Peyer's patch (tissue), 4 donors: ENCODE results near the gene P2RY6. TPM values are rescaled to one million over a fixed set of nuclear protein-coding genes. Genes with fewer than 3 reads are reported as not detected.
A peak's percentile ranks its signal among the peaks of the same experiment; 100 is the strongest.

Experiments
- DNase-seq, 3 donors: peaks; one replicate each; pipeline ENCODE4 v3.0.0-alpha.2; 2017 to 2019
- H3K27ac ChIP-seq, 4 donors: fragments of 200-600 bp; sonication (generic); one replicate each; pipeline ENCODE4 v1.5.1; 2016 to 2019
- H3K27me3 ChIP-seq, 2 donors: fragments of 200-600 bp; sonication (generic); one replicate each; pipeline ENCODE4 v1.5.1; 2019
- H3K36me3 ChIP-seq, 3 donors: fragments of 200-600 bp; sonication (generic); one replicate each; pipeline ENCODE4 v1.5.1; 2016 to 2019
- H3K4me1 ChIP-seq, 4 donors: fragments of 200-600 bp; sonication (generic); one replicate each; pipeline ENCODE4 v1.5.1; 2016 to 2019
- H3K4me3 ChIP-seq, 4 donors: fragments of 200-600 bp; sonication (generic); 1 replicate in 3 of 4; 2 replicates in 1 of 4; pipeline ENCODE4 v1.5.1; 2016 to 2019; ENCODE audit warnings: mild to moderate bottlenecking in 1 of 4
- H3K9me3 ChIP-seq, 4 donors: fragments of 200-600 bp; sonication (generic); one replicate each; pipeline ENCODE4 v1.5.1; 2016 to 2019; ENCODE audit warnings: mild to moderate bottlenecking in 1 of 4
- CTCF ChIP-seq, 6 experiments: fragments of 450-650 bp in 4 of 6; fragments of 200-600 bp in 2 of 6; sonication (generic) in 1 of 6; IDR thresholded peaks; one replicate each; pipeline ENCODE4 v1.5.1; 2017 to 2019; ENCODE audit warnings: antibody characterized with exemption in 6 of 6, mild to moderate bottlenecking in 3 of 6, moderate library complexity in 1 of 6
- POLR2A ChIP-seq, 2 donors: fragments of 450-650 bp; IDR thresholded peaks; one replicate each; pipeline ENCODE4 v1.5.1; 2017; ENCODE audit warnings: antibody characterized with exemption in 2 of 2, mild to moderate bottlenecking in 2 of 2, moderate library complexity in 2 of 2
- total RNA-seq, 4 donors: library from RNA; depleted of rRNA; stranded (reverse); fragments of >200 nt; gene quantifications; one replicate each; pipeline ENCODE4 v1.1.0, GENCODE V29; 2016

The P2RY6 gene
- total RNA-seq, 4 donors from 2014 or later, result 1.5 to 6.6 (median 2.3) TPM; not detected in 1

- Histone ChIP-seq H3K9me3 (no peaks in the 10 kb centered on the region), H3K36me3 (no peaks in the 10 kb centered on the region), H3K27ac (peak overlapping the region in 1 of 4 donors; percentile 3), H3K27me3 (no peaks in the 10 kb centered on the region), H3K4me1 (no peaks in the 10 kb centered on the region), H3K4me3 (no peak overlapping the region)
- DNase-seq, result no peak
- TF ChIP-seq CTCF (IDR thresholded peaks at IDR 0.05), result no peak
- no peak for TF ChIP-seq POLR2A (IDR thresholded peaks at IDR 0.05)
Observed at GRCh38 chr11:73281201-73281741, 9.1 kb downstream of the P2RY6 start.

GRCh38 chr11:73281796-73282660 is 9.9 kb downstream of the P2RY6 start:
- H3K36me3 ChIP-seq, result no peaks in the 10 kb centered on the region
- H3K27me3 ChIP-seq, result no peaks in the 10 kb centered on the region
- peak overlapping the region in 1 of 4 donors; percentile 3 for H3K27ac ChIP-seq
- H3K4me1 ChIP-seq, result no peaks in the 10 kb centered on the region
- TF ChIP-seq CTCF (IDR thresholded peaks at IDR 0.05) (no peak), POLR2A (IDR thresholded peaks at IDR 0.05) (no peak)
- DNase-seq, result no peak
- H3K4me3 ChIP-seq, result no peak overlapping the region
- no peaks in the 10 kb centered on the region for H3K9me3 ChIP-seq

- H3K27ac ChIP-seq, result peak overlapping the region in 1 of 4 donors; percentile 19
- no peak overlapping the region for H3K4me3 ChIP-seq
- no peak for DNase-seq
- TF ChIP-seq POLR2A (IDR thresholded peaks at IDR 0.05) (no peak), CTCF (IDR thresholded peaks at IDR 0.05) (no peak)
- no peaks in the 10 kb centered on the region for H3K9me3 ChIP-seq
- H3K4me1 ChIP-seq, result peaks cover 0 to 5% (median under 1%) of the 10 kb centered on the region in 4 donors
- H3K27me3 ChIP-seq, result no peaks in the 10 kb centered on the region
- H3K36me3 ChIP-seq, result no peaks in the 10 kb centered on the region
Observed at GRCh38 chr11:73283276-73284000, 11.3 kb downstream of the P2RY6 start.

GRCh38 chr11:73284106-73284505 is 12.0 kb downstream of the P2RY6 start:
- no peaks in the 10 kb centered on the region for H3K36me3 ChIP-seq
- DNase-seq, result no peak
- TF ChIP-seq CTCF (IDR thresholded peaks at IDR 0.05) (no peak), POLR2A (IDR thresholded peaks at IDR 0.05) (no peak)
- H3K4me1 ChIP-seq, result peaks cover 0 to 11% (median 7%) of the 10 kb centered on the region in 4 donors
- H3K27ac ChIP-seq, result peak overlapping the region in 1 of 4 donors; percentile 19
- H3K4me3 ChIP-seq, result no peak overlapping the region
- H3K9me3 ChIP-seq, result no peaks in the 10 kb centered on the region
- H3K27me3 ChIP-seq, result no peaks in the 10 kb centered on the region

- no peak for TF ChIP-seq POLR2A (IDR thresholded peaks at IDR 0.05)
- TF ChIP-seq CTCF (IDR thresholded peaks at IDR 0.05), result no peak
- no peaks in the 10 kb centered on the region for H3K27me3 ChIP-seq
- H3K36me3 ChIP-seq, result no peaks in the 10 kb centered on the region
- peaks cover 0 to 16% (median 13%) of the 10 kb centered on the region in 4 donors for H3K4me1 ChIP-seq
- DNase-seq, result no peak
- no peak overlapping the region for H3K27ac ChIP-seq
- no peak overlapping the region for H3K4me3 ChIP-seq
- H3K9me3 ChIP-seq, result no peaks in the 10 kb centered on the region
Observed at GRCh38 chr11:73285721-73286120, 13.6 kb downstream of the P2RY6 start.
